Measurements from ENCODE around the gene TBC1D22A.

GRCh38 chr22:47128622-47129215 lies 366.3 kb downstream of the TBC1D22A start:
- TF ChIP-seq, protein P1, sequence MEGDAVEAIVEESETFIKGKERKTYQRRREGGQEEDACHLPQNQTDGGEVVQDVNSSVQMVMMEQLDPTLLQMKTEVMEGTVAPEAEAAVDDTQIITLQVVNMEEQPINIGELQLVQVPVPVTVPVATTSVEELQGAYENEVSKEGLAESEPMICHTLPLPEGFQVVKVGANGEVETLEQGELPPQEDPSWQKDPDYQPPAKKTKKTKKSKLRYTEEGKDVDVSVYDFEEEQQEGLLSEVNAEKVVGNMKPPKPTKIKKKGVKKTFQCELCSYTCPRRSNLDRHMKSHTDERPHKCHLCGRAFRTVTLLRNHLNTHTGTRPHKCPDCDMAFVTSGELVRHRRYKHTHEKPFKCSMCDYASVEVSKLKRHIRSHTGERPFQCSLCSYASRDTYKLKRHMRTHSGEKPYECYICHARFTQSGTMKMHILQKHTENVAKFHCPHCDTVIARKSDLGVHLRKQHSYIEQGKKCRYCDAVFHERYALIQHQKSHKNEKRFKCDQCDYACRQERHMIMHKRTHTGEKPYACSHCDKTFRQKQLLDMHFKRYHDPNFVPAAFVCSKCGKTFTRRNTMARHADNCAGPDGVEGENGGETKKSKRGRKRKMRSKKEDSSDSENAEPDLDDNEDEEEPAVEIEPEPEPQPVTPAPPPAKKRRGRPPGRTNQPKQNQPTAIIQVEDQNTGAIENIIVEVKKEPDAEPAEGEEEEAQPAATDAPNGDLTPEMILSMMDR (IDR thresholded peaks at IDR 0.05) = no peak
- TF ChIP-seq POLR2A (IDR thresholded peaks at IDR 0.05) = no peak
- no peak for TF ChIP-seq POLR2AphosphoS5 (IDR thresholded peaks at IDR 0.05)
- TF ChIP-seq EP300 (IDR thresholded peaks at IDR 0.05) = no peak
